ENCODE data around the gene TMEM190.

Gene TMEM190

DNA sequence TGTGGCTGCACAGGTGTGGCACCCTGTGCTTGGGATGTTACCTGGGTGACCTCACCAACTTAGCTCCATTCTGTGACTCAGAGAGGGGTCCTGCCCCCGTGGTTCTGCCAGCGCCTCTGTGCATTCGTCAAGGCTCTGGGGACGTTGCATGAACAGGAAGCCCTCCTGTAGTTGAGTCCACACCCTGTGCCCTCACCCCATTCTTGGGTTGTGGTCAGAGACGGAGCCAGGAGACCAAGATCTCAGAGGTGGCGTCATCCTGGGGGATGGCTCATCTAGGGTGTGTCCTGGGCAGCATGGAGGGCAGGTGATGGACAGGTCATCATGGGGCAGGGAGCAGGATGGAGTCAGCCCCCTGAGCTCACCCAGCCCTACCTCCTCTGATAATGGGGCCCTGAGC is 24.6 kb upstream of the TMEM190 start:
- no peak for DNase-seq

DNA sequence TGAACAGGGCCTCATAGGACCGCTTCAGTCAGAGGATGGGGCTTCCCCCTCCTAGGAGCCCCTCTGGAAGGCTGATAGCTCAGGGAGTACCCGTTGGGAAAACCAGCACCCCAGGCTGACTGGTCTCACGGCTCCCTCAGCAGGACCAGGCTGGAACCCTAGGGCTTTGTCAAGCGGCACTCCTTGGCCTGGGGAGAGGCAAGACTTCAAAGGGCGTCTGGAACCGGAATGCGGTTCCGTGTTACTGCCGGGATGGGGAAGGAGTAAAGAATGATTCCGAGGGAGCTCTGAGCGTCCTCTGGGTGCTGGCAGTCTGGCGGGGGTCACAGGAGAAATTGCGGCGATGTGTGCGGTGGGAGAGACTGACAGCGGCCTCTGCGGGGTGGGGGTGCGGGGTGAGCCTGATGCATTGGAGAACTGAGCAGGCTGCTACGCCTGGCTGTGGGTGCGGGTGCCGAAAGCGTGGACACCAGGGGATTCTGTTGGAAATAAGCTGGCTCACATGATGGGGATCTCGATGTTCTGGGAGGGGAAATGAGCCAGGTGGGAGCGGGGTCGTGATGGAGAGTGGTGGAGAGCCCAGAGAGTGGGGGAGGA is 24.0 kb upstream of the TMEM190 start:
- DNase-seq: no peak

DNA sequence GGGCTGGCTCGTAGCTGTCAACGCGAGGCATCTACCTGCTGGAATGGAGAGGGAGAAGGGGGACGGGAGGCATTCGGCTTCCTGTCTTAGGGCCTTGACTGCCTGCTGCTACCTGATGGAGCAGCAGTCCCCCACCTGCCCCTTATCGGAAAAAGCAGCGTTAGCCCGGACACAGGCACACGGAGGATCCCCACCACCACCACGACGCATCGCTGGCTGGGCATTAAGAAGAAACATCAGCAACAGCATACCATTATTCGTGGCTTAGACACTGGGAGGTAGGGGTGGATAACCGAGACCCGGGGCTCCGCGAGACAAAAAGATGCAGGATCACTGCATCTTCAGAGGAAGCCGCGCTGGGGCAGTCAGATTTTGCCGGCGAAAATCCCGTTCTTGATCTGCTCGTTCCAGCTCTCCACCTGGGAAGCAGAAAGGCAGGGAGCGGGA is 23.2 kb upstream of the TMEM190 start:
- no peak for DNase-seq

DNA sequence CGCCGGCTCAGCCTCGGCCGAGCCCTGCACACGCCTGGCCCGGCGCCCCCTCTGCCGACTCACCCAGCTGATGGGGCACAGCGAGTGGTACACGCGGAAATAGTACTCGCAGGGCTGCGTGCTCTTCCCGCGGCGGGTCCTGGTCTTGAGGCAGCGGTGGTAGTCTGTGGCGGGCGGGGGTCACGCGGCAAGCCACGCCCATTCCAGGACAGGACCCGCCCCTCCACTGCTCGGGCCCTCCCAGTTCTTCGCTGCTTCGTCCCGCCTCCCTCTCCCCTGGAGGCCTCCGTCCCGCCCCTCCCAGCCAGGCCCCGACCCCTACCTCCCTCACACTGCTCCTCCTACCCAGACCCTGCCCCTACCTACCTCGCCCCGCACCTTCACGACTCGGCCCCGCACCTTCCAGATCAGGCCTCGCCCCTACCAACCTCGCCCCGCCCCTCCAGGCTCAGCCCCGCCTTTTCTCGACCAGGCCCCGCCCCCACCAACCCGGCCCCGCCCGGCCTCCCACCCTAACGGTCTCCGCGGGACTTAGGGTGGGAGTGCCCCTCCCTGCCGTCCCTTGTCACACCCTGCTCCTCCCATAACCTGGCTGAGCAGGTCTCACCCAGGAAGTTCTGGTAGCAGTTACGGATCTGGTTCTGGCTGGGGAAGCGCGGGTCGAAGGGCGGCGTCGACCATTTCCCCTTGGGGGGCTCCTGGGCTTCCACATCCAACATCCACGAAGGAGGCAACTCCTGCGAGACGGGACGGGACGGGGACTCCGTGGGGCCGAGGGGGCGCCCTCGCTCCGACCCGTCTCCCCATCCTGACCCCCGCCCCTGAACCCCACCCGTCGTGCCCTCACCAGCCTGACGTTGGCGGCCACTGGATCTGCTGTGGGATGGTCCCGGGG is 22.6 kb upstream of the TMEM190 start:
- DNase-seq: peak; percentile 62

DNA sequence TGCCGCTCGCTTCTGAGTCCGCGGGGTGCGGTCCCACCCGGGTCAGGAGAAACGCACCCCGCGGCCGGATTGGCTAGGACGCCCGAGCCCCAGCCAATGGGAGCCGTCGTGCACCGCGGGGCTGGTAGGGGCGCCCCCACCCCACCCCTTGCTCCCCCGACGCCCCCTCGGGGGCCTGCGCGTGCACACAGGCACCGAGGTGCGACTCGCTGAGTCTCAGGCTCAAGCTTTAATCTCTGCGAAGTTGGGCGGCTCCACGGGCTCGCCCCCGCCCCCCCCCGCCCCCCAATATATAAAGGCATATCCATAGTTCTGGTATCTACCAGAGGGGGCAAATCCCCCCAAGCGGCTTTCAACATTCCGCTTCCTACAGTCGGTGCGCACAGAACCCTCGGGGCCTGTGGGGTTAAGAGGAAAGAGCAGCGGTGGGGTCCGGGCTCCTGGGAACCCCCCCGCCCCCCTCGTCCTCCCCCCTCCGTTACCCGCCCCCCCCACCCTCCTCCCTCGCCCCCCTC is 21.9 kb upstream of the TMEM190 start, which contains the start of gene COX6B2:
Gene COX6B2 (minus strand): TSS at position 22 of the 515 bp plus-strand sequence. CDS start 198 bp downstream, outside the sequence.
- no peak for DNase-seq

GRCh38 chr19:55355213-55355821 is 21.3 kb upstream of the TMEM190 start:
- DNase-seq: no peak

- DNase-seq: no peak
Measured at GRCh38 chr19:55358493-55358892, 18.1 kb upstream of the TMEM190 start.

DNA sequence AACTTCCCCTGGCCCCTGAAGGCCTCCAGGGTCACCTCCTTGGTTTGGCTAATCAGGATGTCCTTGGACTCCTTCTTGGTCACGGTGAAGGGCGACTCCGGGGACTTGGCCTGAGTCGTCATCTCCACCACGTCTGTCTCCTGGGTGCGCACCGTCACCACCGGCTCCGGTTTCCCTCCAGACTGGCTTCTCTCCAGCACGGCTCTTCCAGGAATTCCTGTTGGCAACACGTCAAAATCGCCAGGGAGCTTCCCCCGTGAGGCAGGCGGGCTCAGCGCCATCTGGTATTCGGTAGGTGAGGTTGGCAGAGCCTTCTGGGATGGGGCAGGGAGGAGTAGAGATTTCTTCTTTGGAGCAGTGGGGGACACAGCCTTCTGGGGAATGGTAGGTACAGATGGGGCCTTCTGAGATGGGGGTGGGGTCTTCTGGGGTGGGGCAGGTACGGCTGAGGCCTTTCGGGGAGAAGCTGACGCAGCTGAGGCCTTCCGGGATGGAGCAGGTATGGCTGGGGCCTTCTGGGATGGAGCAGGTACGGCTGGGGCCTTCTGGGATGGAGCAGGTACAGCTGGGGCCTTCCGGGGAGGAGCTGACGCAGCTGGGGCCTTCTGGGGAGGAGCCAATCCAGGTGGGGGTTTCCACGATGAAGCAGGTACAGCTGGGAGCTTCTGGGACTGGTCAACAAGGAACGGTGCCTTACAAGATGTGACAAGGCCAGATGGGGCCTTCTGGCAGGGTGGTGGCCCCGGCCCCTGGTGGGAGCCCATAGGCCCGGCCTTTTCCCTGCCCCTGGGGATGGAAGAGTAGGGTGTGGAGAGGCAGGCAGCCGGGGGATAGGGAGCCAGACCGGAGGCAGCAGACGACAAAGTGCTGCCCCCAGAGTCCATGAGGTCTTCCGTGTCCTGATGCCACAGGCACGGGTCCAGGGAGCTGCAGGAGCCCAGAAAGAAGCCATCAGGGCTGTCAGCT is 17.4 kb upstream of the TMEM190 start:
- DNase-seq: no peak

DNA sequence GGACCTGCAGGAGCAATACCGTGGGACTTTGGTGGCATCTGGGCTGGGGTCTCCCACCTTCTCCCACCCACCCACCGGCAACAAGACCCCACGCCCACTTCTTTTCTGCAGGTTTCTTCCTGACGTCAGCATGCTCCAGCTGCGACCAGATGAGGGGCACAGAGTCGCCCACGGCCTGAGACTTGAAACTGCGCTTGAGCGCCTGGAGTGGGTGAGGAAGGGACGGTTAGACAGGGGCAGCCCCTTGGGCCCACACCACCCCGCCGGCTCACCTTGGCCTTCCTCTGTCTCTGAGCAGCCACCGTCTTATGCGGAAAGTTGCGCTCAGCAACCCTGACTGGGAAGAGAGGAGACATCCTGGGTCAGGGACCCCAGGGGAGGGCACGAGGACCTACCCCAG is 15.7 kb upstream of the TMEM190 start:
- DNase-seq: no peak

DNA sequence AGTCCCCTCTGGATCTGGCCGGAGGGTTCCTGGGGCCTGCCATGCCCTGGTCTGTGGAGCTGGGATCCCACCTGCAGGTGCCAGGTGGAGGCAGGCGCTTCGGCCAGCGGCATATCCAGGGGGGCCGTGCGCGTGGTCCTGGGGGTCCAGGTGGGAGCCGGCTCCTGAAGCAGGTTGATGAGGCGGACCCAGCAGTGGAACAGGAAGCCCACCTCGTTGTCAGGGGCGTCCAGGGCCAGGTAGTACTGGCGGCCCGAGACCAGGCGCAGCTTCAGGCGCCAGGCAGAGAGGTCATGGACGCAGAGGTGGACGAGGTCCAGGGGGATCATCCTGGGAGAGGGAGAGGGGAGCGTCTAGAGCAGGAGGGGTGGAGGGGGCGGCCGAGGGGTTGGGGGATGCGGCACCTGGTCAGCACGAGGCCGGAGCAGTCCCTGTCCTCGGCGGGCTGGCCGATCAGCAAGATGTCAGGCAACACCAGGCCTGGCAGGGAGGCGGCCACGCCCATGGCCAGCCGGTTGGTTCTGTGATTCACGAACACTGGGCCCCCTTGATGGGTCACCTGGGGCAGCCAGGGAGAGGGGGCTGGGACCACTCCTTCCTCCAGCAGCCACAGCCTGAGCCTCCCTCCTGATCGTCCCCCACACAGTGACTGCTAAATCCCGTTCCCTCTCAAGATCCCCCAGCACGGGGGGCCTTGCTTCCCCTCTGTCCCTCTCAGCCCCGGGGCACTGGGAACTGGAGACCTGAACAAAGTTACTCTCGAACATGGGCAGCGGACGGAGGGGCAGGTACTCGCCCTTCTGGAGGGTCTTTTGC is 14.2 kb upstream of the TMEM190 start:
- no peak for DNase-seq

- no peak for DNase-seq
Measured at GRCh38 chr19:55362990-55363716, 13.5 kb upstream of the TMEM190 start, which contains the start of gene GARIN5B. Gene GARIN5B, minus strand, starts transcription at chr19:55363260. Its CDS starts 194 bp downstream, at chr19:55363066.

DNA sequence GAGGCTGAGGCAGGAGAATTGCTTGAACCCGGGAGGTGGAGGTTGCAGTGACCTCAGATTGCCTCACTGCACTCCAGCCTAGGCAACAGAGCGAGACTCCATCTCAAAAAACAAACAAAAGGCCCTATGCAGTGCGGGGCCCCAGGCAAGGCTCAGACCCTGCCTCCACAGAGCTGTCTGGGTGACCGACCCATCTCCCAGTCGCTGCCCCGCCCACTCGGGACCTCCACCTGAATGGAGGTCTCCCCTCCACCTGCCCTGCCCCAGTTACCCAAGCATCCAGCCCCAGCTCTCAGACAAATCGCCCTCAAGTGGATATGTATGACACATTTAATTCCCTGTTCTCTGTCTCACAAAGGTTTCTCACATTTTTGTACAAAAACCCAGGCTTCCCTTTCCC is 11.4 kb upstream of the TMEM190 start:
- no peak for DNase-seq

GRCh38 chr19:55365964-55366363 is 10.7 kb upstream of the TMEM190 start:
- no peak for DNase-seq

DNA sequence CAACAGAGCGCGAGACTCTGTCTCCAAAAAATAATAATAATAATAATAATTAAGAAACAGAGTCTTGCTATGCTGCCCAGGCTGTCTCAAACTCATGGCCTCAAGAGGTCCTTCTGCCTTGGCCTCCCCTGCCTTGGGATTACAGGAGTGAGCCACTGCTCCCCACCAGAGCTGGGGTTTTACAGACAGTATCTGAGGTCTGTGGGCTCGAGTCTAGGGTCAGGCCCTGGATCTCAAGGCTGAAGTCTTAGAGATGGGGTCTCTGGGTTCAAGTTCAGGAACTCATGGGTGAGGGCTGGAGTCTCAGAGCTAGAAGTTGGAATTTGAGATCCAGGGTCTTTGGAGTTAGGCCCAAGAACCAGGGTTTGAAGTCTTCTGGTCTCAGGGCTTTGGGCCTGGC is 9.8 kb upstream of the TMEM190 start:
- DNase-seq: no peak

DNA sequence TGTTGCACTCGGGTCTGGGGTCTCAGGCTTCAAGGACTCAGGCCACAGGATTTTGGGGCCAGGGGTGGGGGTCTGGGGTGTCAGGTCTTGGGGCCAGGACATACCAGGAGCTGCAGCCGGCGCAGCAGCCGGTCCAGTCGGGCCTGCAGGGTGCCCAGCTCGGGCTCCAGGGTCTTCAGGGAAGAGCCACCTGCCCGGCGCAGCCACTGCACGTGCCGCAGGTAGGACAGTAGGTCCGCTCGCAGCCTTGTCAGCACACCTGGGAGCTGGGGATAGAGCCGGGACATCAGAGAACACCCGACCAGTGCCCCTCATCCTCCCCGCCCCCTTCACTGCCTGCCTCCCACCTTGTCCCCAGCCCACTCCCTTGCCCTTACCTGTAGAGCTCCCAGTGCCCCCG is 8.5 kb upstream of the TMEM190 start:
- DNase-seq: no peak

- DNase-seq: no peak
Measured at GRCh38 chr19:55368701-55369563, 7.7 kb upstream of the TMEM190 start.

GRCh38 chr19:55369653-55370304 is 6.8 kb upstream of the TMEM190 start:
- peak; percentile 24 for DNase-seq

- DNase-seq: no peak
Measured at GRCh38 chr19:55370305-55370988, 6.2 kb upstream of the TMEM190 start, which contains the start of gene IL11. Gene IL11, minus strand, starts transcription at chr19:55370463. Its CDS starts 153 bp downstream, at chr19:55370310.

Data from T-helper 9 cell (primary cell).